ENCODE data around the gene STAG3. TPM values are rescaled to one million over a fixed set of nuclear protein-coding genes. Genes with fewer than 3 reads are reported as not detected.
"Not testable (repeated sequence)": the region's sequence is repeated elsewhere in the genome, so short reads cannot be mapped to it uniquely, and the experiment has no call there.

Gene STAG3
- total RNA-seq, 1 donor from 2014 or later: not detected

DNA sequence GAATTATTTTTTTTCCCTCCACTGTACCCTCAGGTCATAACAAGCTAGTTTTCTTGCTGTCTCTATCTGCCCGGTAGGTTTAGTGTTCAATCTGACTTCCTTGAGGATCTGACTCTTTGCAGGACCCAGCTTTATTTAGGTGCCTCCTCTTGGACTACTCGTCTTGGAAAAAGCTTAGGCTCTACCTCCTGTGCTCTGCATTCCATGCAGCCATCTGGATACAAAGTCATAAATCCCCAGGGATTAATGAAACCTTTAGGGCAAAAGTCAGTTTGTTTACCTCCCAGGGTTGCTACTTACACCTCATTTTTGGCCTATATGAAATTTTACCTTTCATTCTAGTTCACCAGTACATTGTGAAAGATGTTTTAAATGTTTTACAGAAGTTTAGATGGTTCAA is 8.0 kb downstream of the STAG3 start:
- Histone ChIP-seq H3K36me3 (no peaks in the 10 kb centered on the region), H3K27me3 (no peaks in the 10 kb centered on the region), H3K4me3 (no peak overlapping the region), H3K27ac (no peak overlapping the region), H3K9me3 (no peaks in the 10 kb centered on the region), H3K4me1 (no peaks in the 10 kb centered on the region)
- no peak for DNase-seq (ENCODE audit: extremely low spot score in 2 of 2)
- intact Hi-C loops (cut with DNase I): no loop called here
- TF ChIP-seq POLR2AphosphoS5 (IDR thresholded peaks at IDR 0.05; ENCODE audit: insufficient read depth in 1 of 2, low read depth in 1 of 2) (no peak), POLR2A (IDR thresholded peaks at IDR 0.05) (no peak)
- TF ChIP-seq, protein P1, sequence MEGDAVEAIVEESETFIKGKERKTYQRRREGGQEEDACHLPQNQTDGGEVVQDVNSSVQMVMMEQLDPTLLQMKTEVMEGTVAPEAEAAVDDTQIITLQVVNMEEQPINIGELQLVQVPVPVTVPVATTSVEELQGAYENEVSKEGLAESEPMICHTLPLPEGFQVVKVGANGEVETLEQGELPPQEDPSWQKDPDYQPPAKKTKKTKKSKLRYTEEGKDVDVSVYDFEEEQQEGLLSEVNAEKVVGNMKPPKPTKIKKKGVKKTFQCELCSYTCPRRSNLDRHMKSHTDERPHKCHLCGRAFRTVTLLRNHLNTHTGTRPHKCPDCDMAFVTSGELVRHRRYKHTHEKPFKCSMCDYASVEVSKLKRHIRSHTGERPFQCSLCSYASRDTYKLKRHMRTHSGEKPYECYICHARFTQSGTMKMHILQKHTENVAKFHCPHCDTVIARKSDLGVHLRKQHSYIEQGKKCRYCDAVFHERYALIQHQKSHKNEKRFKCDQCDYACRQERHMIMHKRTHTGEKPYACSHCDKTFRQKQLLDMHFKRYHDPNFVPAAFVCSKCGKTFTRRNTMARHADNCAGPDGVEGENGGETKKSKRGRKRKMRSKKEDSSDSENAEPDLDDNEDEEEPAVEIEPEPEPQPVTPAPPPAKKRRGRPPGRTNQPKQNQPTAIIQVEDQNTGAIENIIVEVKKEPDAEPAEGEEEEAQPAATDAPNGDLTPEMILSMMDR (IDR thresholded peaks at IDR 0.05): no peak

GRCh38 chr7:100189061-100189460 is 11.3 kb downstream of the STAG3 start:
- no peaks in the 10 kb centered on the region for H3K36me3 ChIP-seq
- DNase-seq (ENCODE audit: extremely low spot score in 2 of 2): no peak
- no peaks in the 10 kb centered on the region for H3K4me1 ChIP-seq
- H3K9me3 ChIP-seq: no peaks in the 10 kb centered on the region
- no peaks in the 10 kb centered on the region for H3K27me3 ChIP-seq
- TF ChIP-seq POLR2A (IDR thresholded peaks at IDR 0.05) (no peak), POLR2AphosphoS5 (IDR thresholded peaks at IDR 0.05; ENCODE audit: insufficient read depth in 1 of 2, low read depth in 1 of 2) (no peak)
- TF ChIP-seq, protein P1 (IDR thresholded peaks at IDR 0.05): no peak
- H3K4me3 ChIP-seq: no peak overlapping the region
- intact Hi-C loops (cut with DNase I): no loop called here
- H3K27ac ChIP-seq: no peak overlapping the region

DNA sequence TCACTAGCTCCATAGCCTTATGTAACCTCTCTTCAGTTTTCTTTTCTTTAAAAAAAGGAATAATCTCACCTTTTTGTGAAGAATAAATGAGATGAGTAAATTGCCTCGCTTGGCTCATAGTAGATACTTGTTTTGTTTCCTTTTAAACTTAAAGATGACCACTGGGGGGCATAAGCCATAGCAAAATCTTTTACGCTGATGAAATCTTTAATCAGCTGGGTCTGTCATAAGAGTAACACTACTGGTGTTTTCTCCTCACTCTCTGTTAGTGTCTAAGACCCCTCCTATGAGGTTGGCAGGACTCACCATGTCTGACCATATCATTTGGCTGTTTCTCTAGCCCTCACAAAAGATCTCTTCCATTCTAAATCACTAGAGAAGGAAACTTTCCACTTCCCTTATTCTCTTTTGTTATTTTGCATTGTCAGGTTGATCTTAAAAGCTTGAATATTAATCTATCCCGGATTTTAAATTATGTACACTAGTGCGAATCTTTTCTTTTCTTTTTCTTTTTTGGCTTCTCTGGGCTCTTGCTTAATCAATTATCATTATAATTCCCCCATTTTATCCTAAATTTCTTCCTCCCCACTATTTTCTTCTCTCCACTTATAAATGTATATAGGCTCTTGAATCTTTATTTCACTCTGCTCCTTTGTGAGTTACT is 12.5 kb downstream of the STAG3 start:
- H3K27ac ChIP-seq: no peak overlapping the region
- H3K36me3 ChIP-seq: no peaks in the 10 kb centered on the region
- H3K4me1 ChIP-seq: no peaks in the 10 kb centered on the region
- TF ChIP-seq, protein P1 (IDR thresholded peaks at IDR 0.05): no peak
- TF ChIP-seq POLR2A (IDR thresholded peaks at IDR 0.05): no peak
- no peak for TF ChIP-seq POLR2AphosphoS5 (IDR thresholded peaks at IDR 0.05; ENCODE audit: insufficient read depth in 1 of 2, low read depth in 1 of 2)
- no peak overlapping the region for H3K4me3 ChIP-seq
- no peak for DNase-seq (ENCODE audit: extremely low spot score in 2 of 2)
- no peaks in the 10 kb centered on the region for H3K27me3 ChIP-seq
- intact Hi-C loops (cut with DNase I): loop anchor here (10.0 kb wide), 1 partner anchor 45 kb away; the partner anchor contains the start of gene LAMTOR4
- no peaks in the 10 kb centered on the region for H3K9me3 ChIP-seq

GRCh38 chr7:100191775-100192174 is 14.1 kb downstream of the STAG3 start:
- no peaks in the 10 kb centered on the region for H3K36me3 ChIP-seq
- H3K27ac ChIP-seq: no peak overlapping the region
- no peaks in the 10 kb centered on the region for H3K9me3 ChIP-seq
- no peaks in the 10 kb centered on the region for H3K27me3 ChIP-seq
- intact Hi-C loops (cut with DNase I): loop anchor here (10.0 kb wide), 1 partner anchor 47 kb away; the partner anchor contains the start of gene LAMTOR4
- DNase-seq (ENCODE audit: extremely low spot score in 2 of 2): no peak
- H3K4me3 ChIP-seq: no peak overlapping the region
- no peaks in the 10 kb centered on the region for H3K4me1 ChIP-seq
- no peak for TF ChIP-seq POLR2A (IDR thresholded peaks at IDR 0.05)

DNA sequence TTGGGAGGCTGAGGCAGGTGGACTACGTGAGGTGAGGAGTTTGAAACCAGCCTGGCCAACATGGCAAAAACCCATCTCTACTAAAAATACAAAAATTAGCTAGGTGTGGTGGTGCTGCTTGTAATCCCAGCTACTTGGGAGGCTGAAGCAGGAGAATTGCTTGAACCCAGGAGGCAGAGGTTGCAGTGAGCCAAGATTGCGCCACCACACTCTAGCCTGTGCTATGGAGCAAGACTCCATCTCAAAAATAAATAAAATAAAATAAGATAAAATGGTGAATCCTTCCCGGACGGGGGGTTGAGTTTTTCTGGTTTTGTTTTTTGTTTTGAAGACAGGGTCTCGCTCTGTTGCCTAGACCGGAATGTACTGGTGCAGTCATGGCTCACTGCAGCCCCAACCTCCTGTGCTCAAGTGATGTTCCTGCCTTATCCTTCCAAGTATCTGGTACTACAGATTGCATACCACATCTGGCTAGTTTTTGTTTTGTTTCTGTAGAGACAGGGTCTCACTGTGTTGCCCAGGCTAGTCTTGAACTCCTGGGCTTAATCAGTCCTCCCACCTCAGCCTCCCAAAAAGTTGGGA is 14.7 kb downstream of the STAG3 start:
- not testable (repeated sequence) for H3K4me1 ChIP-seq; H3K36me3 ChIP-seq; H3K4me3 ChIP-seq; H3K9me3 ChIP-seq; H3K27me3 ChIP-seq; DNase-seq (ENCODE audit: extremely low spot score in 2 of 2); H3K27ac ChIP-seq
- intact Hi-C loops (cut with DNase I): loop anchor here (10.0 kb wide), 1 partner anchor 48 kb away; the partner anchor contains the start of gene LAMTOR4

- TF ChIP-seq POLR2AphosphoS5 (IDR thresholded peaks at IDR 0.05; ENCODE audit: insufficient read depth in 1 of 2, low read depth in 1 of 2): no peak
- TF ChIP-seq, protein P1 (IDR thresholded peaks at IDR 0.05): no peak
- TF ChIP-seq POLR2A (IDR thresholded peaks at IDR 0.05): no peak
- Histone ChIP-seq H3K27me3 (no peaks in the 10 kb centered on the region), H3K27ac (no peak overlapping the region), H3K36me3 (no peaks in the 10 kb centered on the region), H3K4me1 (no peaks in the 10 kb centered on the region), H3K4me3 (no peak overlapping the region), H3K9me3 (no peaks in the 10 kb centered on the region)
- intact Hi-C loops (cut with DNase I): loop anchor here (10.0 kb wide), 1 partner anchor 48 kb away; the partner anchor contains the start of gene LAMTOR4
- DNase-seq (ENCODE audit: extremely low spot score in 2 of 2): no peak
Measured at GRCh38 chr7:100192969-100193368, 15.3 kb downstream of the STAG3 start.
